DOHH2 (cell line): ENCODE measurements around the gene ZZZ3.

ENCODE experiments used
- H3F3A ChIP-seq: fragments of 200-600 bp; sonication (generic), shearing (Covaris generic); 2 replicates; pipeline ENCODE4 v1.6.0; 2016; ENCODE audit warnings: antibody characterized with exemption, mild to moderate bottlenecking; ENCODE audit not compliant: control insufficient read depth, insufficient read depth
- H3K27ac ChIP-seq: fragments of 200-600 bp; sonication (generic); 2 replicates; pipeline ENCODE4 v1.5.1; 2014; ENCODE audit warnings: low read depth, mild to moderate bottlenecking, low read length, moderate library complexity
- H3K27me3 ChIP-seq: fragments of 200-600 bp; sonication (generic); 2 replicates; pipeline ENCODE4 v1.6.1; 2014; ENCODE audit warnings: mild to moderate bottlenecking, low read length, mixed read lengths; ENCODE audit not compliant: control insufficient read depth
- H3K36me3 ChIP-seq: fragments of 200-600 bp; sonication (generic); 2 replicates; pipeline ENCODE4 v1.6.1; 2014; ENCODE audit warnings: mild to moderate bottlenecking, low read length, moderate library complexity, mixed read lengths; ENCODE audit not compliant: control insufficient read depth
- H3K4me1 ChIP-seq: fragments of 200-600 bp; sonication (generic); 2 replicates; pipeline ENCODE4 v1.6.1; 2014; ENCODE audit warnings: mild to moderate bottlenecking, low read length, mixed read lengths; ENCODE audit not compliant: control insufficient read depth
- H3K4me2 ChIP-seq: fragments of 200-600 bp; sonication (generic); 2 replicates; pipeline ENCODE4 v1.6.0; 2014; ENCODE audit warnings: mild to moderate bottlenecking, low read length, moderate library complexity
- H3K4me3 ChIP-seq: fragments of 200-600 bp; sonication (generic); 2 replicates; pipeline ENCODE4 v1.5.1; 2014; ENCODE audit warnings: mild to moderate bottlenecking, low read length, mixed read lengths
- H3K79me2 ChIP-seq: fragments of 200-600 bp; sonication (generic); 2 replicates; pipeline ENCODE4 v1.6.1; 2014; ENCODE audit warnings: mild to moderate bottlenecking, low read length, mixed read lengths; ENCODE audit not compliant: control insufficient read depth
- H3K9me2 ChIP-seq: fragments of 200-600 bp; sonication (generic); replicated peaks from 2 replicates; pipeline ENCODE4 v1.6.1; 2014; ENCODE audit warnings: mild to moderate bottlenecking, low read length, mixed read lengths; ENCODE audit not compliant: control insufficient read depth
- H3K9me3 ChIP-seq: fragments of 200-600 bp; sonication (generic); 2 replicates; pipeline ENCODE4 v1.6.1; 2014; ENCODE audit warnings: antibody characterized with exemption, low read length, mixed read lengths; ENCODE audit not compliant: control insufficient read depth, insufficient read depth
- H4K20me1 ChIP-seq: fragments of 200-600 bp; sonication (generic); 2 replicates; pipeline ENCODE4 v1.6.0; 2014; ENCODE audit warnings: low read depth, mild to moderate bottlenecking, antibody characterized with exemption, low read length, moderate library complexity; ENCODE audit not compliant: control insufficient read depth, insufficient read depth
- CTCF ChIP-seq: fragments of 200-600 bp; sonication (generic); IDR thresholded peaks from one replicate; pipeline ENCODE4 v1.5.1; 2014; ENCODE audit warnings: antibody characterized with exemption, mild to moderate bottlenecking, low read depth, low read length; ENCODE audit not compliant: poor library complexity, severe bottlenecking
- EZH2phosphoT487 ChIP-seq: fragments of 200-600 bp; sonication (generic); IDR thresholded peaks from 2 replicates; pipeline ENCODE4 v1.6.1; 2017; ENCODE audit warnings: borderline replicate concordance, mild to moderate bottlenecking, antibody characterized with exemption, low read length, moderate library complexity, mixed read lengths

ZZZ3 gene

DNA sequence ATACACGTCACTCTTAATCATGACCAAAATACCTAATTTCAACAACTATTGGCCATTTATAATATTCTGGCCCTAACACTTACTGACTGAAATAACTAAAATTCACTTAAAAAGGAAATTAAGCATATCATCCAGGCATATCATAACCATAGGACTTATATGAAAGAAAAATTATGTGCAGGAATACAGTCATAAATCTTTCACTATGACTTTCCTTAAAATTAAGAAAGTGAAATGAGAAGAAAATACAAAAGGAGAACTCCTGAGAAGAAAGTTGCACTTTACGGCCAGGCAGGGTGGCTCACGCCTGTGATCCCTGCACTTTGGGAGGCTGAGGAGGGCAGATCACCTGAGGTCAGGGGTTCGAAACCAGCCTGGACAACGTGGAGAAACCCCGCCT, 9.4 kb downstream of the ZZZ3 start:
- Histone ChIP-seq H3K36me3 (peaks cover 20% of the 10 kb centered on the region), H3K27me3 (no peaks in the 10 kb centered on the region), H3K4me3 (no peak overlapping the region), H3F3A (no peaks in the 10 kb centered on the region), H3K4me1 (peaks cover 14% of the 10 kb centered on the region; the same call in 1 of the 2 replicates), H3K4me2 (no peak overlapping the region), H3K79me2 (peaks cover 100% of the 10 kb centered on the region), H4K20me1 (peaks cover 16% of the 10 kb centered on the region), H3K27ac (no peak overlapping the region), H3K9me3 (no peaks in the 10 kb centered on the region), H3K9me2 (no peaks in the 10 kb centered on the region)
- TF ChIP-seq CTCF (no peak), EZH2phosphoT487 (no peak)

DNA sequence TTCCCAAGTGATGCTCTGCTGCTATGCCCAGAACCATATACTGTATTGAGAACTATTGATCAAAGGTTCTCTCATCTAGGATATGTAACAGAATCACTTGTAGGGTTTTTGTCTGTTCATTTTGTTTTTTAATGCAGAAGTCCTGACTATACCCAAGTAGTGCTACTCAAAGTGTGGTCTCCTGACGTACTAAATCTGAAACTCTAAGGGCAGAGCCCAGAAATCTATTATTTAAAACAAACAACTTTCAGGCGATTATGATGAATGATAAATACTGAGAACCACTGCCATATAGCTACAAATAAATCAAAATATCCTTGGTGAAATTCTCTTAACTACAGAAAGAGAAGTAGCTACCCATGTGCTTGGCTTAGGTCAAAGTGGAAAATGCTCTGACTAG, 10.1 kb downstream of the ZZZ3 start:
- Histone ChIP-seq H3K4me2 (no peak overlapping the region), H4K20me1 (peaks cover 16% of the 10 kb centered on the region), H3K4me1 (peaks cover 14% of the 10 kb centered on the region; the same call in 1 of the 2 replicates), H3K27ac (no peak overlapping the region), H3K4me3 (no peak overlapping the region), H3K36me3 (peaks cover 17% of the 10 kb centered on the region), H3K27me3 (no peaks in the 10 kb centered on the region), H3K9me3 (no peaks in the 10 kb centered on the region), H3K79me2 (peaks cover 100% of the 10 kb centered on the region), H3K9me2 (no peaks in the 10 kb centered on the region), H3F3A (no peaks in the 10 kb centered on the region)
- no peak for TF ChIP-seq CTCF
- no peak for TF ChIP-seq EZH2phosphoT487

GRCh38 chr1:77671836-77672235, 10.6 kb downstream of the ZZZ3 start:
- Histone ChIP-seq H3K9me2 (no peaks in the 10 kb centered on the region), H3F3A (no peaks in the 10 kb centered on the region), H3K9me3 (no peaks in the 10 kb centered on the region), H3K79me2 (peaks cover 100% of the 10 kb centered on the region), H3K27me3 (no peaks in the 10 kb centered on the region), H3K4me2 (no peak overlapping the region), H3K4me1 (peaks cover 14% of the 10 kb centered on the region; the same call in 1 of the 2 replicates), H3K36me3 (peaks cover 12% of the 10 kb centered on the region), H3K4me3 (no peak overlapping the region), H4K20me1 (peaks cover 16% of the 10 kb centered on the region; the same call in 1 of the 2 replicates), H3K27ac (no peak overlapping the region)
- TF ChIP-seq CTCF: no peak
- no peak for TF ChIP-seq EZH2phosphoT487
